ENCODE results near the gene ACOT8. TPM values are rescaled to one million over a fixed set of nuclear protein-coding genes. Genes with fewer than 3 reads are reported as not detected.

Gene ACOT8
- total and polyA plus RNA-seq, 9 of the 15 experiments (the other 6 are each of a cell fraction or from before 2014, with no cell fraction given), result 8.2 to 46.7 (median 20.7) TPM

DNA sequence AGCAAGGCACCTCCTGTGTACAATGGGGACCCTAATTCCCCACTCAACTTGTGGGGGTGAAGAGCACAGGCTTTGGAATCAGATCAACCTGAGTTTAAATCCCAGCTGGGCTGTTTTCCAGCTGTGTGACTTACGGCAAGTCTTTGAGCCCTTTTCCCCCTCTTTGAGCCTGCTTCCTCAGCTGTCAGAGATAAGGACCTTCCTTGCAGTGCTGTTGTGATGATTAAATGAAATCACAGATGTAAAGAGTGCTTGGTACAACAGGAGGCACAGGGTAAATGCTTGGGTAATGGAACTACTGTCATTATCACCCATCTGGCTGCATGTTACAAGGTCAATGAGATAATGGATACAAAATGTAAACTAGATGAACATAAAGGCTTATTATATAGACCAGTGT lies 20.4 kb downstream of the ACOT8 start (continued):
- no peak for TF ChIP-seq NR2C2 (CRISPR knock-in tag; IDR thresholded peaks at IDR 0.05)
- no peak for TF ChIP-seq NR2C2 (tag; IDR thresholded peaks at IDR 0.05)
- TF ChIP-seq DACH1 (IDR thresholded peaks at IDR 0.05; ENCODE audit: partially characterized antibody), result peak; percentile 21
- TF ChIP-seq, protein P1, sequence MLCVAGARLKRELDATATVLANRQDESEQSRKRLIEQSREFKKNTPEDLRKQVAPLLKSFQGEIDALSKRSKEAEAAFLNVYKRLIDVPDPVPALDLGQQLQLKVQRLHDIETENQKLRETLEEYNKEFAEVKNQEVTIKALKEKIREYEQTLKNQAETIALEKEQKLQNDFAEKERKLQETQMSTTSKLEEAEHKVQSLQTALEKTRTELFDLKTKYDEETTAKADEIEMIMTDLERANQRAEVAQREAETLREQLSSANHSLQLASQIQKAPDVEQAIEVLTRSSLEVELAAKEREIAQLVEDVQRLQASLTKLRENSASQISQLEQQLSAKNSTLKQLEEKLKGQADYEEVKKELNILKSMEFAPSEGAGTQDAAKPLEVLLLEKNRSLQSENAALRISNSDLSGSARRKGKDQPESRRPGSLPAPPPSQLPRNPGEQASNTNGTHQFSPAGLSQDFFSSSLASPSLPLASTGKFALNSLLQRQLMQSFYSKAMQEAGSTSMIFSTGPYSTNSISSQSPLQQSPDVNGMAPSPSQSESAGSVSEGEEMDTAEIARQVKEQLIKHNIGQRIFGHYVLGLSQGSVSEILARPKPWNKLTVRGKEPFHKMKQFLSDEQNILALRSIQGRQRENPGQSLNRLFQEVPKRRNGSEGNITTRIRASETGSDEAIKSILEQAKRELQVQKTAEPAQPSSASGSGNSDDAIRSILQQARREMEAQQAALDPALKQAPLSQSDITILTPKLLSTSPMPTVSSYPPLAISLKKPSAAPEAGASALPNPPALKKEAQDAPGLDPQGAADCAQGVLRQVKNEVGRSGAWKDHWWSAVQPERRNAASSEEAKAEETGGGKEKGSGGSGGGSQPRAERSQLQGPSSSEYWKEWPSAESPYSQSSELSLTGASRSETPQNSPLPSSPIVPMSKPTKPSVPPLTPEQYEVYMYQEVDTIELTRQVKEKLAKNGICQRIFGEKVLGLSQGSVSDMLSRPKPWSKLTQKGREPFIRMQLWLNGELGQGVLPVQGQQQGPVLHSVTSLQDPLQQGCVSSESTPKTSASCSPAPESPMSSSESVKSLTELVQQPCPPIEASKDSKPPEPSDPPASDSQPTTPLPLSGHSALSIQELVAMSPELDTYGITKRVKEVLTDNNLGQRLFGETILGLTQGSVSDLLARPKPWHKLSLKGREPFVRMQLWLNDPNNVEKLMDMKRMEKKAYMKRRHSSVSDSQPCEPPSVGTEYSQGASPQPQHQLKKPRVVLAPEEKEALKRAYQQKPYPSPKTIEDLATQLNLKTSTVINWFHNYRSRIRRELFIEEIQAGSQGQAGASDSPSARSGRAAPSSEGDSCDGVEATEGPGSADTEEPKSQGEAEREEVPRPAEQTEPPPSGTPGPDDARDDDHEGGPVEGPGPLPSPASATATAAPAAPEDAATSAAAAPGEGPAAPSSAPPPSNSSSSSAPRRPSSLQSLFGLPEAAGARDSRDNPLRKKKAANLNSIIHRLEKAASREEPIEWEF (CRISPR knock-in tag; IDR thresholded peaks at IDR 0.05), result no peak
- no peak for TF ChIP-seq ETV5 (CRISPR knock-in tag; IDR thresholded peaks at IDR 0.05; ENCODE audit: low read depth)
- TF ChIP-seq TBP (optimal IDR thresholded peaks at IDR 0.05; ENCODE audit: low read depth, low read length), result no peak
- TF ChIP-seq, protein P2, sequence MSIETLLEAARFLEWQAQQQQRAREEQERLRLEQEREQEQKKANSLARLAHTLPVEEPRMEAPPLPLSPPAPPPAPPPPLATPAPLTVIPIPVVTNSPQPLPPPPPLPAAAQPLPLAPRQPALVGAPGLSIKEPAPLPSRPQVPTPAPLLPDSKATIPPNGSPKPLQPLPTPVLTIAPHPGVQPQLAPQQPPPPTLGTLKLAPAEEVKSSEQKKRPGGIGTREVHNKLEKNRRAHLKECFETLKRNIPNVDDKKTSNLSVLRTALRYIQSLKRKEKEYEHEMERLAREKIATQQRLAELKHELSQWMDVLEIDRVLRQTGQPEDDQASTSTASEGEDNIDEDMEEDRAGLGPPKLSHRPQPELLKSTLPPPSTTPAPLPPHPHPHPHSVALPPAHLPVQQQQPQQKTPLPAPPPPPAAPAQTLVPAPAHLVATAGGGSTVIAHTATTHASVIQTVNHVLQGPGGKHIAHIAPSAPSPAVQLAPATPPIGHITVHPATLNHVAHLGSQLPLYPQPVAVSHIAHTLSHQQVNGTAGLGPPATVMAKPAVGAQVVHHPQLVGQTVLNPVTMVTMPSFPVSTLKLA (conservative IDR thresholded peaks at IDR 0.05), result peak in 1 of 2 experiments; percentile 62; a peak in 2 of 4 replicates
- no peak for TF ChIP-seq ZNF408 (CRISPR knock-in tag; IDR thresholded peaks at IDR 0.05; ENCODE audit: low read depth)
- TF ChIP-seq ZNF431 (CRISPR knock-in tag; IDR thresholded peaks at IDR 0.05), result no peak
- peak; percentile 25; the same call in 1 of the 2 replicates for TF ChIP-seq MTA2 (IDR thresholded peaks at IDR 0.05; ENCODE audit: low read depth)
- TF ChIP-seq SRSF7 (optimal IDR thresholded peaks at IDR 0.05; ENCODE audit: low read depth, low read length), result no peak
- 0 out of 2 replicates have a peak, but pooled peaks have one; percentile 23 for TF ChIP-seq ESRRA (IDR thresholded peaks at IDR 0.05; ENCODE audit: borderline replicate concordance, low read depth)
- TF ChIP-seq, protein P3, sequence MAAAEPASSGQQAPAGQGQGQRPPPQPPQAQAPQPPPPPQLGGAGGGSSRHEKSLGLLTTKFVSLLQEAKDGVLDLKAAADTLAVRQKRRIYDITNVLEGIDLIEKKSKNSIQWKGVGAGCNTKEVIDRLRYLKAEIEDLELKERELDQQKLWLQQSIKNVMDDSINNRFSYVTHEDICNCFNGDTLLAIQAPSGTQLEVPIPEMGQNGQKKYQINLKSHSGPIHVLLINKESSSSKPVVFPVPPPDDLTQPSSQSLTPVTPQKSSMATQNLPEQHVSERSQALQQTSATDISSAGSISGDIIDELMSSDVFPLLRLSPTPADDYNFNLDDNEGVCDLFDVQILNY (CRISPR knock-in tag; IDR thresholded peaks at IDR 0.05), result no peak
- TF ChIP-seq E2F3 (CRISPR knock-in tag; IDR thresholded peaks at IDR 0.05), result no peak
- TF ChIP-seq ELF2 (CRISPR knock-in tag; IDR thresholded peaks at IDR 0.05), result no peak

Data from K562 (cell line).